ENCODE measurements around the gene CHCHD6.

DNA sequence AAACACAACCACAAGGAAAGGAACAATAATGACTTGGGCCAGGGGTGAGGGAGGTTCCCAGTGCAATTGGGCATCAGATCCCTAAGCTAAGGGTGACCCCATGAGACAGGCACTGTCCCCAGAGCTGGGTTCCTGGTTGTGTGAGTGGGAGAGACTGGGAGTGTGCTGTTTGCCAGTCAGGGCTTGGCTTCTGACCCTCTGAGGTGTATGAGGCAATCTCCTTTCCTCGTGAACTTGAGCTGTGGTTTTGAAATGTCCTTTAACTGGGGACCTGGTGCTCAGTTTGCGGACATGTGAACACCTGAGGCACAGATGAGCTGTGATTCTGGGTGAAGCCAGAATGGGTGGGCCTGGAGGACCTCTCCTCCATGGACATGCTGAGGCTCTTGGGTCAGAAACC is 220.4 kb downstream of the CHCHD6 start:
- TF ChIP-seq, protein P1, sequence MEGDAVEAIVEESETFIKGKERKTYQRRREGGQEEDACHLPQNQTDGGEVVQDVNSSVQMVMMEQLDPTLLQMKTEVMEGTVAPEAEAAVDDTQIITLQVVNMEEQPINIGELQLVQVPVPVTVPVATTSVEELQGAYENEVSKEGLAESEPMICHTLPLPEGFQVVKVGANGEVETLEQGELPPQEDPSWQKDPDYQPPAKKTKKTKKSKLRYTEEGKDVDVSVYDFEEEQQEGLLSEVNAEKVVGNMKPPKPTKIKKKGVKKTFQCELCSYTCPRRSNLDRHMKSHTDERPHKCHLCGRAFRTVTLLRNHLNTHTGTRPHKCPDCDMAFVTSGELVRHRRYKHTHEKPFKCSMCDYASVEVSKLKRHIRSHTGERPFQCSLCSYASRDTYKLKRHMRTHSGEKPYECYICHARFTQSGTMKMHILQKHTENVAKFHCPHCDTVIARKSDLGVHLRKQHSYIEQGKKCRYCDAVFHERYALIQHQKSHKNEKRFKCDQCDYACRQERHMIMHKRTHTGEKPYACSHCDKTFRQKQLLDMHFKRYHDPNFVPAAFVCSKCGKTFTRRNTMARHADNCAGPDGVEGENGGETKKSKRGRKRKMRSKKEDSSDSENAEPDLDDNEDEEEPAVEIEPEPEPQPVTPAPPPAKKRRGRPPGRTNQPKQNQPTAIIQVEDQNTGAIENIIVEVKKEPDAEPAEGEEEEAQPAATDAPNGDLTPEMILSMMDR (IDR thresholded peaks at IDR 0.05; ENCODE audit: insufficient read depth, low read length, poor library complexity, severe bottlenecking) = no peak
- no peak for TF ChIP-seq EZH2phosphoT487 (conservative IDR thresholded peaks at IDR 0.05; ENCODE audit: low read length)
